Sigmoid colon (tissue), 4 donors: Measurements from ENCODE around the gene ZNF655.

Source experiments
- CTCF ChIP-seq, 4 experiments: fragments of 450-650 bp in 3 of 4; fragments of 200-600 bp in 1 of 4; IDR thresholded peaks; one replicate each; pipeline ENCODE4 v1.5.1; 2016 to 2019; ENCODE audit warnings: antibody characterized with exemption in 4 of 4, mild to moderate bottlenecking in 3 of 4, moderate library complexity in 2 of 4
- POLR2AphosphoS5 ChIP-seq, 4 donors: sonication (generic); formaldehyde crosslinking; IDR thresholded peaks; one replicate each; pipeline ENCODE4 v1.6.1; 2017; ENCODE audit warnings: antibody characterized with exemption in 4 of 4

- TF ChIP-seq POLR2AphosphoS5 (IDR thresholded peaks at IDR 0.05) = no peak
- TF ChIP-seq CTCF (IDR thresholded peaks at IDR 0.05) = no peak
These were observed 5.2 kb downstream of the ZNF655 start for GRCh38 chr7:99563650-99564049.
